IPS-NIHi11 (cell line): ENCODE results near the gene ALDH3A2.
"Not testable (repeated sequence)": the region's sequence is repeated elsewhere in the genome, so short reads cannot be mapped to it uniquely, and the experiment has no call there.

Source experiments
- DNase-seq: peaks from one replicate; pipeline ENCODE4 v3.0.0; 2012; ENCODE audit warnings: mixed read lengths, low spot score

The ALDH3A2 gene

GRCh38 chr17:19678581-19679453 lies 30.3 kb downstream of the ALDH3A2 start:
- DNase-seq, result no peak

DNA sequence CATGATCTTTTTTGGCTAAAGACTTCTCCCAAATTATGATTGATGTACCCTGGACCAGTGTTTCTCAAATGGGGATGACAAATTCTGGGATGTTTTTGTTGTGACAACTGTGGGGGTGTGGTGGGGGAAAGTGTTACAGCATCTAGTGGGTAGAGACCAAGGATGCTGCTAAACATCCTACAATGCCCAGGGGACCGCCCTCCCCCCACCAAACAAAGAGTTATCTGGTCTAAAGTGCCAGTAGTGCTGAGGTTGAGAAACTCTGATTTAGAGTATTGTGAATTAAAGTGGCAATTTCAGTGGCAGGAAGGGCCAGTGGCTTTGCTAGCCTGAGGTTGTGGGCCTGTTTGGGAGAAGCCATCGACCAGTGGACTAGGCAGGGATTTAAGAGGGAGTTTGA lies 34.6 kb downstream of the ALDH3A2 start:
- no peak for DNase-seq

DNA sequence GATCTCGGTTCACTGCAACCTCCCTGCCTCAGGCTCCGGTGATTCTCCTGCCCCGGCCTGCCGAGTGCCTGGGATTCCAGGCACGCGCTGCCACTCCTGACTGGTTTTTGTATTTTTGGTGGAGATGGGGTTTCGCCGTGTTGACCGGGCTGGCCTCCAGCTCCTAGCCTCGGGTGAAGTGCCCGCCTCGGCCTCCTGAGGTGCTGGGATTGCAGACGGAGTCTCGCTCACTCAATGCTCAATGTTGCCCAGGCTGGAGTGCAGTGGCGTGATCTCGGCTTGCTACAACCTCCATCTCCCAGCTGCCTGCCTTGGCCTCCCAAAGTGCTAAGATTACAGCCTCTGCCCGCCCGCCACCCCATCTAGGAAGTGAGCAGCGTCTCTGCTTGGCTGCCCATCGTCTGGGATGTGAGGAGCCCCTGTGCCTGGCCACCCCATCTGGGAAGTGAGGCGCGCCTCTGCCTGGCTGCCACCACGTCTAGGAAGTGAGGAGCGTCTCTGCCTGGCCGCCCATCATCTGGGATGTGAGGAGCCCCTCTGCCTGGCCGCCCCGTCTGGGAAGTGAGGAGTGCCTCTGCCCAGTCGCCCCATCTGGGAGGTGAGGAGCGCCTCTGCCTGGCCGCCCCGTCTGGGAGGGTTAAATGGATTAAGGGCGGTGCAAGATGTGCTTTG lies 36.5 kb downstream of the ALDH3A2 start:
- DNase-seq, result not testable (repeated sequence)

GRCh38 chr17:19686400-19687090 lies 38.0 kb downstream of the ALDH3A2 start:
- DNase-seq, result no peak

DNA sequence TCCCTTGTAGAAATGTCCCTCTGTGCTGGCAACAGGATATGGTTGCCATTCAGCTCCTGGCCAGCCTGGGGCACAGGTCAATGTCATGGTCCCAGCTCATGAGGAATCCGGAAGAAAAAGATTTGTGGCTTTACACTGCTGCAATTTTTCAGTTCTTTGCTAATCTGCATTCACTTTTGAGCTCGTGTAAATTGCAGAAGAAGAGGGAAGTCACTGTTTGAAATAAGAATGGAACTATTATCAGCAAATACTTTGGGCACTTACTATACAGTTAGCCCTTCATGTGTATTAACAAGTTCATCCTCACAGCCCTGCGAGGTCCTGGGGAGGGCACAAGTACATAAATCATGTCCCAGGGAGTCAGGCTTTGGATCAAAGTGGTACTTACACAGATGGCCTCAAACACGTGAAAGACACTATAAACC lies 53.7 kb downstream of the ALDH3A2 start:
- no peak for DNase-seq

DNA sequence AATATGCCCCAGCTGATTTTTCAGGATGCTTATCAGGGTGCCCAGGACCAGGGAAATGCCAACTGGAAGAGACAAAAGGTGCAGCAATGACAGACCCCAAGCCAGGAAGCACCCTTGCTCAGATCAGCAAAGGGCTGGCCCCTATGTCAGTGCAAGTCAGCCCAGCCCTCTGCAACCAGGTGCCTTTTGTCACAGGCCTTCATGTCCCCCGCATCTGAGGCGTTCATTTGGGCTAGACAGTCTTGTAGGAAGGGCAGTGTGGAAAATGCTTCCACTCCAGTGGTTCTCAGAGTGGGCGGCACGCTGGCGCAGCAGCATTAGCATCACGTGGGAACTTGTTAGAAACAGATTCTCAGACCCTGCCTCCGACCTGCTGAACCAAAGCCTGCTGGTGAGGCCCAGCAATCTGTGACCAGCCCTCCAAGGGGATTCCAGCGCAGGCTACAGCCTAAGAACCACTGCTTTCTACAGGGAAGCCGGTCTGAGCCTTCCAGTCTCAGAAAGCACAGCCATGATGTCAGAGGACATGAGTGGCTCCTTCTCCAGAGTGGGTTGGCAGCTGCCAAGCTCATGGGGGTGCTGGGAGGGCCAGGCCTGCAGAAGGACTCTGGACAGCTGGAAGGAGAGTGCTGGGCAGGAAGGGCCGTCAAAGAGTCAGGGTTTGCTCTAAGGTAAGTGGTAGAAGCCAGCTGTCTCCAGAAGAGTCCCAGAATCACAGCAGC lies 54.7 kb downstream of the ALDH3A2 start:
- DNase-seq, result no peak

GRCh38 chr17:19703828-19704613 lies 55.5 kb downstream of the ALDH3A2 start:
- no peak for DNase-seq

GRCh38 chr17:19705201-19705600 lies 56.6 kb downstream of the ALDH3A2 start:
- no peak for DNase-seq

GRCh38 chr17:19705771-19706770 lies 57.5 kb downstream of the ALDH3A2 start:
- DNase-seq, result peak; percentile 31

GRCh38 chr17:19706791-19707727 lies 58.5 kb downstream of the ALDH3A2 start:
- peak; percentile 35 for DNase-seq

- peak; percentile 6 for DNase-seq
These were observed 59.2 kb downstream of the ALDH3A2 start for GRCh38 chr17:19707728-19708221.

DNA sequence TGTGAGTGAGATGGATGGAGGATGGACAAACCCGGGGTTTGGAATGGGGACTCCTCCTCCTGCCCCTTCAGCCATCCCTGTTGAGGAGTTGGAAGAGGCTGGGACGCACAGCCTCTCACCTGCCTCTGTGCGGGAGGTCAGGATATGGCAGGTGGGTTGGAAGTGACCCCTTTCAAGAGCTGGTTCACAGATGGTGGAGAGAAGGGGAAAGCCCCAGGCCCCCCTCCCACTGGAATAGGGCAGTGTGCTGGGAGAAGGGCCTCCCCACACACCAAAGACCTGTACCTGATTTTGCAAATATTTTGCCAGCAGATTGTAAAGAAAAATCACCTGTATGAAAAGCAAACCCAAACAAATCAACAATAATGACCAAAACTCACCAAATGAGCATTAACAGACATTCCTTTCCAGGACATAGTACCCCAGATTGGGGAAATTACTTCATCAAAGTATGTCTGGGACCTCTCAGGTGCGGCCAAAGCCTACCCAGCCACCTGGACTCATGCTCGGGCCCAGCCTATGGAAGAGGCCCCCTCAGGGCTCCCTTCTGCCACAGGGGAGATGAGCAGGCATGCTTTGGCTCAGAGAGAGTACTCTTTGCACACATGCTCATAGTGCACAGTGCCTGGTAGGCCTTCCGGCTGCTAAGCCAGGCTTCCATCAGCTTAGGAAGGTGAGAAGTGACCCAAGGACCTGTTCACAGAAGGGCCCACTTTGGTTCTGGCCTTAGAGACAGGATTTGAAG lies 60.1 kb downstream of the ALDH3A2 start:
- DNase-seq, result peak; percentile 14

GRCh38 chr17:19709841-19710240 lies 61.3 kb downstream of the ALDH3A2 start:
- DNase-seq, result no peak

- DNase-seq, result no peak
These were observed 64.0 kb downstream of the ALDH3A2 start for GRCh38 chr17:19712436-19713004.

GRCh38 chr17:19713462-19713861 lies 64.9 kb downstream of the ALDH3A2 start:
- peak; percentile 71 for DNase-seq

DNA sequence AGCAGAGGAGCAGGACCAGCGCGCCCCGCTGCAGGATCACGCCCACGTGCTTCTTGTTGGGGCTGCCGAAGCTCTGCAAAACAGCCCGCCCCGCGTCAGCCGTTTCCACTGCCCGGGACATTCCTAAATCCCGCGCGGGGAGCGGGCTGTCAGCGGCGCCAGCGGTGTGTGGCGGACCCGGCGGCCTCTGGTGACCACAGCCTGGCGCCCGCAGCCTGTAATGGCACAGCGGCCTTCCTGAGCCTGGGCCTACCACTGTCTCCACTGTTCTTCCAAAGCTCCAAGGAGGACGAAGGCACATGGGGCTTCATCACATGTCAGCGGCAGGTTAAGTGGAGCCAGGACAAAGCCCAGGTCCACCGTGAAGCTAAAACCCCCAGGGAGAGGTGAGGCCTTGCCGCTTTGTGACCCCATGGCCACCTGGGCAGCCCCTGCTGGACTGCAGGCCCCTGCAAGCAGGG lies 65.4 kb downstream of the ALDH3A2 start:
- no peak for DNase-seq
